Measurements from ENCODE around the gene UBALD2. TPM values are rescaled to one million over a fixed set of nuclear protein-coding genes. Genes with fewer than 3 reads are reported as not detected.

The UBALD2 gene
- total RNA-seq, 4 donors from 2014 or later, result 7.9 to 27.2 (median 13.6) TPM

DNA sequence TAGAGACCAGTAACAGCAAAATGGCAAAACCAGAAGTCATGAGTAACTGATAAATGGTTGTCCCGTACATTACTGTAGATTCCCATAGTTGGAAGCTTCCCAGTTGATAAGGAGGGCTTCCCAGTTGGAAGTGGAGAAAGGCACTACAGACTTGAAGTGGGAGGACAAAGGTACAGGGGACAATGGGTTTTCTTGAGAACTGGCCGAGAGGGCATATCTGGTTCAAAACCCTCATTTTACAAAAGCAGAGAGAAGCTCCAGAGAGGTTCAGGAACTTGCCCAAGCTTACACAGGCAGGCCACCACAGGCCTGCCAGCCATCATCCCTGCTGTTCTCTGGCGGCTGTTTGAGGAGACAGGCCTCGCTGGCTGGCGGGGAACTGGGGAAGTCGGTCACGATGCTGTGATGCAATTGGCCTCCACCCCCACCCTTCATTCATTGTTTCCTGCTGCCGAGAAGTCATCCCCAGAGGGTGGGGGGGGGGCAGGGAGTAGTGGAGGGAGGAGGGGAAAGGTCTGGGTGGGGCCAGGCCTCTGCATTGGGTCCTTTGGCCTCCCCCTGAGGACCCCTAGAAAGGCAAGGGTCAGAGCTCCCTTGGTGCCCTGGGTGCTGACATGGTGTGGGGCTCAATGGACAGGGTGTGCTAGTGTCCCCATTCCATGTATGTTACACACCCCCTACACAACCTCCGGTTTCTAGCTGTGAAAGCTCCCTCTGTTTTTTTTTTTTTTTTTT, 3.0 kb downstream of the UBALD2 start:
- peak in 2 of 4 donors; percentile 14 to 77 for TF ChIP-seq POLR2A (IDR thresholded peaks at IDR 0.05)
- no peak for TF ChIP-seq CTCF (IDR thresholded peaks at IDR 0.05)
- H3K4me1 ChIP-seq, result peaks cover 76 to 84% (median 78%) of the 10 kb centered on the region in 3 donors
- H3K4me3 ChIP-seq, result peak overlapping the region in 3 of 4 donors; percentile 20 to 94 (median 48)
- no peak for DNase-seq
- WGBS, 2 donors, result 9 to 14% methylated on average over 8 of the region's 9 CpGs
- H3K27me3 ChIP-seq, result no peaks in the 10 kb centered on the region
- H3K36me3 ChIP-seq, result peaks cover 0 to 29% (median 14%) of the 10 kb centered on the region in 3 donors
- H3K9me3 ChIP-seq, result no peaks in the 10 kb centered on the region
- peak overlapping the region; percentile 85 to 100 (median 98) for H3K27ac ChIP-seq
- intact Hi-C loops (cut with DNase I), result no loop called here

- TF ChIP-seq POLR2A (IDR thresholded peaks at IDR 0.05), result no peak
- TF ChIP-seq CTCF (IDR thresholded peaks at IDR 0.05), result no peak
- Histone ChIP-seq H3K27ac (peak overlapping the region; percentile 85 to 100 (median 98)), H3K4me1 (peaks cover 68 to 84% (median 73%) of the 10 kb centered on the region in 3 donors), H3K4me3 (peak overlapping the region in 1 of 4 donors; percentile 48), H3K36me3 (peaks cover 0 to 29% (median 14%) of the 10 kb centered on the region in 3 donors), H3K9me3 (no peaks in the 10 kb centered on the region), H3K27me3 (no peaks in the 10 kb centered on the region)
- DNase-seq, result no peak
- intact Hi-C loops (cut with DNase I), result no loop called here
- WGBS, 2 donors, result 49 to 62% methylated on average over 7 to 10 of the region's 12 CpGs
Measured at GRCh38 chr17:76268991-76269981, 4.1 kb downstream of the UBALD2 start.

DNA sequence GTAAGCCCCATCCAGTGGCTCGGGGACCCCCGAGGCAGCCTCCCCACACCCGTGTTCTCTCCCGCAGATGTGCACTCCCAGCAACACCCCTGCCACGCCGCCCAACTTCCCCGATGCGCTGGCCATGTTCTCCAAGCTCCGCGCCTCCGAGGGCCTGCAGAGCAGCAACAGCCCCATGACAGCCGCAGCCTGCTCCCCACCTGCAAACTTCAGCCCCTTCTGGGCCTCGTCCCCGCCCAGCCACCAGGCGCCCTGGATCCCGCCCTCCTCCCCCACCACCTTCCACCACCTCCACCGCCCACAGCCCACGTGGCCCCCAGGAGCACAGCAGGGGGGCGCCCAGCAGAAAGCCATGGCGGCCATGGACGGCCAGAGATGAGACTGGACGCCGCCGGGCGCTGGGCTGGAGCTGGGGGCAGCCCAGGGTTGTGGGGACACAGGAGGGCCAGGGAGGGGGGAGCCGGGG, 5.0 kb downstream of the UBALD2 start:
- Histone ChIP-seq H3K27ac (peak overlapping the region in 1 of 4 donors; percentile 85), H3K27me3 (no peaks in the 10 kb centered on the region), H3K4me1 (peaks cover 65 to 86% (median 73%) of the 10 kb centered on the region in 3 donors), H3K4me3 (no peak overlapping the region), H3K36me3 (peaks cover 0 to 29% (median 14%) of the 10 kb centered on the region in 3 donors), H3K9me3 (no peaks in the 10 kb centered on the region)
- intact Hi-C loops (cut with DNase I), result no loop called here
- TF ChIP-seq CTCF (IDR thresholded peaks at IDR 0.05) (no peak), POLR2A (IDR thresholded peaks at IDR 0.05) (no peak)
- WGBS, 2 donors, result 78 to 79% methylated on average over 4 to 12 of the region's 26 CpGs
- DNase-seq, result no peak

- intact Hi-C loops (cut with DNase I), result no loop called here
- peak overlapping the region in 3 of 4 donors; percentile 41 to 65 (median 45) for H3K4me3 ChIP-seq
- H3K4me1 ChIP-seq, result peaks cover 65 to 90% (median 73%) of the 10 kb centered on the region in 3 donors
- peak overlapping the region; percentile 64 to 85 (median 78) for H3K27ac ChIP-seq
- H3K9me3 ChIP-seq, result no peaks in the 10 kb centered on the region
- no peak for TF ChIP-seq CTCF (IDR thresholded peaks at IDR 0.05)
- no peak for TF ChIP-seq POLR2A (IDR thresholded peaks at IDR 0.05)
- no peaks in the 10 kb centered on the region for H3K27me3 ChIP-seq
- DNase-seq, result no peak
- H3K36me3 ChIP-seq, result peaks cover 0 to 29% (median 14%) of the 10 kb centered on the region in 3 donors
- WGBS, 2 donors, result 54 to 84% methylated on average over 4 to 14 of the region's 14 CpGs
Measured at GRCh38 chr17:76270770-76271668, 5.9 kb downstream of the UBALD2 start.

Data from esophagus squamous epithelium (tissue), 5 donors.